HCEC 1CT (cell line): ENCODE results near the gene AUTS2.

Experiments used
- DNase-seq: peaks from one replicate; pipeline ENCODE4 v3.0.0-alpha.2; 2017

AUTS2 gene

DNA sequence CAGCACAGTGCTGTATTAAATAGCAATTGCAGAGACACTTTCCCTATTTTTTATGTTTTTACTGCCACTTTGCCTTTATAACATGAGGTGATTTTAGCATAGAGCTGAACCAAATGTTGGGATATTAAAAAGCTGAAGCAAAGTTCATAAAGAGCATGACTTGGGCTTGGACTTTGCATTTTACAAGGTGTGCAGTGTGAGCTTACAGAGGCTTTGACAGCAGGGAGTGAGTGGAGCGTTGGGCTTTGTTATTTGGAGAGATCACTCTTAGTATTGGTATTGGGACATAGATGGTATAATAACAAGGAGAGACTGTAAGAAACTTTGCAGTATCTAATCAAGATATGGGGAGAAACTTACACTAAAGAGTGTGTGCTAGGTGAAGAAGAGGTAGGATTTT, 449.1 kb downstream of the AUTS2 start:
- DNase-seq, result no peak

DNA sequence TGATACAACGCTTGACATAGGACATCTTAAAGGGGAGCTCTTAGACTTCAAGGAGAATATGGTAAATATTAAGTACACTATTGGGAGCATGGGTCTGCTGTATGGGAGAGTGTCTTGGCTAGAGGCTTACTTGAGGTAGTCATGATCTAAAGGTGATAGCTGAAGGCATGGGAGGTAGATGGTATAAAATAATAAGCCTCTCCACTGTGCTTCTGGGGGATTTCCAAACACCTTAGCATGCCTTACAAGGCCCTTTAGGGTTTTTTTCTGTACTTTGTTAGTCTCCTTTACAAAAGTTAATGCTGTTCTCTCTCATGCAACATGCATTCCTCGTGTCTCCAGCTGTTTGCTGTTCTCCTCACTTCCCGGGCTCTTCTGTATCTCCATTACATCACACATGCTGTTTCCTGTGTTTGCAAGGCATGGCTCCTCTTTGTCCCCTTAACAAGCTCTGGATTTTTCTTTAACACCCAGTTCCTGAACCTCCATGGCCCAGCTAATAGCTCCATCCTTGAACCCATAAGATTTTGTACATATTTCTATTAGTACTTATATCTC, 449.7 kb downstream of the AUTS2 start:
- no peak for DNase-seq

DNA sequence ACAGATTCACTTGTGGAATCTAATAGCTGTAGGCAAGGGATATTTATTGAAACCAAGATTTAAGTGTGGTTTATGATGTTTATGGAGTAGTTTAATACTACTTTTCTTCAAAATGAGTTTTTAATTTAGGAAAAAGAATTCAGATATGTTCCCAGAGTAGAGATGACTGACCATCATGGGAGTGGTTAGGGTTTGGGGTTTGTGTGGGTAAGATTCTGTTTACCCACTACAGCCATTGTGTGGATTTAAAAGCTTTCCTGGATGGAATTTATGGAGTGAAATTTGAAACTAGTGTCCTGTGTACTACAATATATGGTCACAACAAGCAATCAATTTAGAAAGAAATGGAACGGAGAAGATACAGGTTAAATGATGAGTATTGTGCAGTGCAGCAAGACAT, 453.5 kb downstream of the AUTS2 start:
- DNase-seq, result no peak

DNA sequence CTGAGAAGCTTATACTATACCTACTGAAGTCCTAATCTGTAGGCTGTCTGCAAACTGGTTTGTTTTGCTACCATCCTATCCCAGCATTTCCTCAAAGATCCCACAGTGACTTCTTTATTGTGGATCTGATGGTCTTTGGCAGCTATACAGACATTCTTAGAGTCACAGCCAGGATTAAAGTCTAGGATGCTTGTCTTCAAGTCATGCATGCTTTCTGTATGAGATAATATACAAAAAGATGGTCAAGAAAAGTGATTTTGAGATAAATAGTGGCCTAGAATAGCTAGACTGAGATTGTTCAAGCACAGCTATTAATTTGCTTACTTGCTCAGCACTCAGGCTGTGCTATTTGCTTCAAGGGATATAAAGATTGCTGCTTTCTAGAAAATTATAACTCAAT, 454.4 kb downstream of the AUTS2 start:
- no peak for DNase-seq

DNA sequence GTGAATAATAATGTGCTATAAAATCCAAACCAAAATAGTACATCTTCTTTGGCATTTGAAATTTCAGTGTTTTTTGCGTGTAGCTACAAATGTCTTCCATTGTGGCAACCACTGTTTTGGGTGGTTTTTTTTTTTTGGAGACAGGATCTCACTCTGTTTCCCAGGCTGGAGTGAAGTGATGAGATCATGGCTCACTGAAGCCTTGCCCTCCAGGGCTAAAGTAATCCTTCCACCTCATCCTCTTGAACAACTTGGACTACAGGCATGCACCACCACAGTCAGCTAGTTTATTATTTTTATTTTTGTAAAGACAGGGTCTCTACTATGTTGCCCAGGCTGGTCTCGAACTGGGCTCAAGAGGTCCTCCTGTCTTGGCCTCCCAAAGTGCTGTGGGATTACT, 455.1 kb downstream of the AUTS2 start:
- no peak for DNase-seq

DNA sequence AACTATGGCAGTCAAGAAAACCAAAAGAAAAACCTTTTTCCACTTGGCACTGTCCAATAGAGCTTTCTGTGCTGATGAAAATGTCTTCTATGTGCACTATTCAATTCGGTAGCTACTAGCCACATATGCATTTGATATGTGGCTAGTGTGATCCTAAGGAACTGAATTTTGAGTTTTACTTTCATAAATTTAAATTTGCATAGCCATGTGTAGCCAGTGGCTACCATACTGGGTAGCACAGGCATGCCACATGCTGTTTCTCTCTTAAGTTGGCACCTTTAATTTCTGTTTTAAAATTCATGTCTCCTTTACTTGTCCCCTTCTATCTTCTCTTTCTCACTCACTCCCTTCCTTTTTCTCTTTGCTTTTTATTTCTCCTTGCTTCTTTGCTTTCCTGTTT, 455.7 kb downstream of the AUTS2 start:
- no peak for DNase-seq

DNA sequence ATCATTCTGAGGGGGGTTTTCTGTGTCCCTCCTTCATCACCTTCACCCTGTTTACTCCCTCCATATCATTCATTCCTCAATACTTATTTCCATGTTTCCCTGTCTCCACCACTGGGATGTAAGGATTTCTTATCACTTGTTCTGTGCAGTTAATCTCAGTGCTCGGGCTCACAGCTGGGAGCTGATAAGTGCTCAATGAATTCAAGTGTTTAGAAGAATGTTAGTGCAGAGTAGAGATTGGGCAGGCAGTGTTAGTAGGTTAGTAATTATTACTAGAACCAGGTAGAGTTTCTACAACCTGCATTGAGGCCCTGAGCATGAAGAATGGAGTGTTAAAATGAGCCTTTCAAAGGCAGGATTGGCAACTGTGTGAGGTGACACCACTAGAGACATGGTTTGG, 458.1 kb downstream of the AUTS2 start:
- DNase-seq, result no peak

DNA sequence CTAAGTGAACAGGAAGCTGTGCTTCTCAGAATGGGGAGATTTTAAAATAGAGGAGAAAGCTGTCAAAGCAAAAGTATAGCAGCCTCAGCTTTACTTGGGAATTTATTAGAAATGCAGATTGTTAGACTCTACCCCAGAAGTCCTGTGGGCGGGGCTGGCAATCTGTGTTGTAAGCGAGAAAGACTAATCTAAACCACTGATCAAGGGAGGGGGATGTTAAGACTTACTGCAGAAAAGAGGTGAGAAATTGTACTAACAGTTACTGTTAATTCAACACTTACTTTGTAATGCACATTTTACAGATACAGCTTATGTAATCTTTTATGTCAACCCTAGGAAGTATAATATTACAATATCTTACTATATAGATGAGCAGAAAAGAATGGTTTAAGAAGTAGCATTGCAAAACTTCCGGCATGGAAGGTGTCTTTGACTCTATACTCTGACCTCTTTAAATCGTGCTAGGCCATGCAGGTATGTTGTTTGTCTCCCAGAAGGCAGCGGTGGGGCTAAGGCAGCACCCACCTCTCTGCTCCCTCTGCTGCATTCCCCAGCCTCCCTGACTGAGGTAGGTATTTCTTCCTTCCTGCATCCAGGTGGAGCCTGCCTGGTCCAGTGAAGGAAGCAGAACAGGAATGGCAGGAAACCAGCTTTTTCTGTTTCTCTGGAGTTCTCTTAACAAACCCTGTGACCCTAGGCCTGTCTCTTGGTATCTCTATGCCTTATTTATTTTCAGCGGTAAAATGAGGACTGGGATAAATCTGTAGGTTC, 462.2 kb downstream of the AUTS2 start:
- no peak for DNase-seq

DNA sequence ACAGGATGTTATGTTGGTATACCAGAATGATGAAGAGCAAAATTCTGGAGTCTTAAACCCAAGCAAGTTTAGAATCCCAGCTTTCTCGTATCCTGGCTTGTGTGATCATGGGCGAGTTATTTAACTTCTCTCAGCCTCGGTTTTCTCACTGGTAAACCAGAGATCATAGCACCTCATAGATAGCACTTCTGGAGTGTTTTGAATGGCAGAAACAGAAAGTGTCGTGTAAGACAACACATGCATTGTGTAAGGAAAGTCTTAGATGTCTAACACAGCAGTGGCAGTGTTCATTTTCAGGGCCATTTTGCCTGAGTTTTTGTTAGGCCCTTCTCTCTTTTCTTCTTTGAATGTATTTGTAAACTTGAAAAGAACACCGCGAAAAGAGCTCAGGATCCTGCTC, 465.1 kb downstream of the AUTS2 start:
- DNase-seq, result no peak

DNA sequence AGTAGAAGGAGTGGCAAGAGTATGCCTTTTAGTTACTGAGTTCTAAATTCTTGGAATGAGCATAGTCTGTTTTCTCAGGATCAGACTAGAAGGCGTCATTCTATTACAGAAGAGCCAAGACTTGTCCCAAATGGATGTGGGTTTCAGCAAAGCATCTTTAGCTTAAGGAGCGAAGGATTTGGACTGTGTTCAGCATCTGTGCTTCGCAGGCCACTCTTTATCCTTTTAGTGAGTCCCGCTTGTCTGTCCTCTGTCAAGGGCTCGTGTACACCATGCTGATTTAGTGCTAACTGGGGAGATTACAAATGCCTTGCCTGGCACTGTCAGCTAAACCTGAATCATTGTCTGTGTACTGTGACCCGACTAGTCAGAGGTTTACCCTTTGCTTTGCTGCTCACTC, 465.7 kb downstream of the AUTS2 start:
- no peak for DNase-seq

DNA sequence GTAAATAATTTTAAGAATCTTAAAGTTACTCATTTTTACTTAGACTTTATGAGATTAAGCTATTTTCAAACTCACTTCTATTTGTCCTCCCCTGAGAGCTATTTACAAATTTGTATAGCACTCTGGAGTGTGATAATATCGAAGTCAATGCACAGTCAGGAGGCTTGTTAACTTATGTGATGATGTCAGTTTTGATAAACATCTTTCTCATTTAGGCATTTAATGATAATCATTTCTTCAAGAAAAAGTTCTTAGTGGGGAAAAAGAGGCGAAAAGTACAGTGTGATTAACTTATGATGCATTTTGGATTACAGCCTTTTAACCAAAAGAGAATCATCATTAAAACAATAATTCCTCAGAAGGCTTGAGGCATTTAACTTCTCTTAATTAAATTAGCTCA, 468.6 kb downstream of the AUTS2 start:
- DNase-seq, result no peak

DNA sequence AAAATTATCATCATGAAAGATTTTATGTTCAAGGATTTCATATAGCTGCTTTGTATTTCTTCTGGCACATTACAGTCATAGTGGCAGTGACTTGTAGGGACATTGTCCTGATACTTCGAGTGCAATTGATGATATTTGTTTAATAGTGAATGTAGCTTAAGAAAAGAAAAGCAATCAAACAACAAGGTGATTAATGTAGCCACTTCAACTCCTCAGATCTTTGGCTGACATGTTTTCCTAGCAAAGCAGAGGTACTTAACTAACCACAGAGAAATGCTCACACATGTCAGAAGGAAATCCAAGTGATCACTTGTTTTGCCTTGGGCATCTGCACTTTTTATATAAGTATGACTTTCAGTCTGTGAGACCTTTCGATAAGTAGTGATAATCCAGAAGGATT, 470.3 kb downstream of the AUTS2 start:
- DNase-seq, result no peak

DNA sequence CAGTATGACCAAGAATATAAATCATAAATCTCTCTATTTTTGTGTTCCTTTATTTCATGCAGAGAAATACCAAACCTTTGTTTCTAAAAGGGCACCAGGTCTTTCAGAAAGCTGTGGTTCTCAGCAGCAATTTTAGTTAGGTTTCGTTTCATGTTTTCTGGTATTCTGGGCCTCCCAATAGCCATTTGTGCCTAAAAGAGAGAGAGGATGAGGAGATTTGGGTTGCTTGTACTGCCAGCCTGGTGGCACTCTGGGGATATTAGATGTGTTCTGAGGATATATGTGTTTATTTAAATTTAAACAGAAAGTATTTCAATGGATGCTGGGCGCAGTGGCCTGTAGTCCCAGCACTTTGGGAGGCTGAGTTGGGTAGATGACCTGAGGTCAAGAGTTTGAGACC, 471.7 kb downstream of the AUTS2 start:
- no peak for DNase-seq

DNA sequence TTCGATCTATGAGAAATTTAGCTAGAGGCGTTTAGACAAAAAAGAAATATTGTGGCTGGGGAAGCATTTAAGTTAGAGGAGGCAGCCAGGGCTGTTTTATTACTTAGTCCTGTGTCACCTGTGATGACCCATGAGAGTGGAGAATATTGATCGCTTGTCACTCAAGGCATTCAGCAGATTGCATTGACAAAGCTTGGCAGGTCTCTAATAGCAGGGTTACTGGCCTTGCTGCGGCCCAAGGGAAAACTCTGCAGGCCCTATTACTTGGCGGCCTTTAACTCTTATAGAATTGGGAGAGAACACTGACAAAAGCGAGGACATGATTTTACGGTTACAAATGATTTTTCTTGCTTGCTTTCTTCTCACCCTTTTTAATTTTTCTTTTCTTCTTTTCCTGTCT, 473.5 kb downstream of the AUTS2 start:
- DNase-seq, result no peak

DNA sequence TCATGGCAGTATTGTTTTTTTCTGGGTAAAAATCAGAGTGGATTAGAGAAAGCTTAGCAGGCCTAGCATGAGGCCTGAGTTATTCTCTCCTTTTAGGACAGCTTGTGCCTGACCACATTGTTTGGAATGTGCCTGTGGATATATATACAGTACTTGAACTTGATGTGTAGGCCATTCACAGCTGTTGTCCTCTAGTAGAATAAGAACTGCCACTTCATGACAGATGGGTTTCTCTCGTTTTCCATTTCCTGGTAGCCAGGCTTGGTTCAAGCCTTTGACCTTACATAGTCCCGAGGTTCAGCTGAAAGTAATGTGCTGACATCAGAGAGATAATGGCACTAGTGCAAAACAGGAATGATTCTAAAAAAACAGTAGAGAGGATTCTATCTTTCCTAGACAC, 473.9 kb downstream of the AUTS2 start:
- DNase-seq, result no peak

DNA sequence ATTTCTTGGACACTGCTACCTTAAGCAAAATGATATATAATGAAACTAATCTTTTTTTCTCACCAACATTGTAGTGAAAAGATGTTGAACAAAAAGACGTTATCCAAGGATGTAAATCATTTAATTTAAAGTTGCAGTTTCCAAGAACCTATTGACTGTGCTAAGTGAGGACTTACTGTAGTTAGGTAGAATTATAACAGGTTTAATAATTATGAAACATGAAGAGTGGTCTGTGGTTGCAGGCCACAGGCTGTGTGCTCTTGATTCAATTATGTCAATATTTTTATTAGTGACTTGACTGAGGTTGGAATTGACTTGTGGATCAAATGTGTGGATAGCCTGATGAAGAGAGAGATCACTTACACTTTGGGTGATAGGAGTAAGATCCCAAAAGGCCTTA, 478.1 kb downstream of the AUTS2 start:
- DNase-seq, result no peak

DNA sequence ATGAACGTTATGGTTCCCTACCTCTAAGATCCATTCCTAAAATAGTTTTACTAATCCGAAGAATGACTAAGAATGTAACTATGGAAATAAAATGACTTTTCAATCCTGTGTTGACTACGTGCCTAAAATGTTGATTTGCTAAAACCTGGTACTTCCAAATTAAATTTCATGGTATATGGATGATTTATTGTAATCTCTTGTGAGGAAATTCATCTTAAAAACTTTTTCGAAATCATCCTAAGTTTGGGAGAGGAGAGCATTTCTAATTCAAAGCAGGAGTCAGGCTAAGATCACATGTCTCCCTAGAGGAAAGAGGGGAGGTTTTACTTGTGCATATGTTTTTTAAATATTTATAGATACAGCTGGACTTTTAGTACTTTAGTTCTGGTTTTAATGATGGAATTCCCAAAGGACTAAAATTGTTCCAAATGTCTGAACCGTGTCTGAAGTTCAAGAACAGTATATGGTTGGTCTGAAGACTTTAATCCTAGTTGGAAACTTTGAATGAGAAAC, 483.9 kb downstream of the AUTS2 start:
- DNase-seq, result no peak

DNA sequence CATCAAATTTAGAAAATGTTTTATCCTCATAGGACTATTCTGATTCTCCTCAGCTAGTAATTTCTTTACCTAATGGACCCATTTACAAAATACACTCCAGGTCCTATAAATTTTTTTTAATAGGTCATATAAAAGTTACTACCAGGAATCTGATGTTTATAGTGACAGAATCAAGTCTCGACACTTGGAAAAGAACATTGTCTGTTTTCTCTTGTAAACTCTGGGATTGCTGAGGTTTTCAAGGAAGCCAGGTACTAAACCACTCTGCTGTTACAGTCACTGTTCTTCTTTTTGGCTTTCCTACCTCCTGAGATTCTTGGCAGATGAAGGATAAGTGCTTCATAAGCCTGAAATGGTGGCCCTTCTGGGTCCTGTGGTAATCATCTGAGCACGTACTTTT, 493.1 kb downstream of the AUTS2 start:
- DNase-seq, result no peak

DNA sequence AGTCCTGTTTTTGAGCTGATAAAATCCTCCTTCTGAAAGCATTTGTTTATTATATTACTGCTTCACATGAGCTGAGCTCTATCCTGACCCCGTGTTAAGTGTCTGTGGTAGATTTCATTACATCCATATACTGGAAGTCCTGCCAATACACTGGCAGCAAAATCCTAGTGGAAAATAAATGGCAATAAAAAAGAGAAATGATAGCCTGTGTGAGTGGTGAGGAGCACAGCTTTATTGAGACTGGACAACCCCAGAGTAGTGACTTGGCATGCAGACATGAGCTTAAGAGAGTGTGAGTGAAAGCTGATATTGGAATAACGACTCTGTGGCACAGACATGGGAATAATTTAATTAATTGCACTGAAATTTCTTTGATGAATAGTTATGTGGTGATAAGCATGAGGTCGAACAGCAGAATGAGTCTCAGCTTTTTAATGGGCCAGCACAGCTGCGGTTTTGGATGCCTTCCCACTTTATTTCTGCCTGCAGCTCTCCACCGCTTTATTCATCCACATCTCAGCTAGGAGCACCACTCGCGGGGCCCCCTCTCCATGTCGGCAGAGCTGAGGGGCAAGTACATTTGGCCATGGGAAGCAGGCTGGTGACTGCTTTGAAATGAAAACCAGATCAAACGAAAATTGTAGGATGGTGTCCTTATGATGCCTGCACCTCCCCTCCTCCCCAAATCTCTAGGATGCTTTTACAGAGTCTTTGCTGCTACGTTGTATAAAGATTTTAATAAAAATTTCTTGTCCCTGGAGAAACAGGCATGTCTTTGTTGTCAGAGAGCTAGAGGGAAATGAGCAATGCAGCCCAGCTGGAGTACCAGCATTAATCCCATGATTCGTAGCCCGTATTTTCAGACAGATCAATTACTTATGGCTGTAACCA, 494.3 kb downstream of the AUTS2 start:
- DNase-seq, result no peak

DNA sequence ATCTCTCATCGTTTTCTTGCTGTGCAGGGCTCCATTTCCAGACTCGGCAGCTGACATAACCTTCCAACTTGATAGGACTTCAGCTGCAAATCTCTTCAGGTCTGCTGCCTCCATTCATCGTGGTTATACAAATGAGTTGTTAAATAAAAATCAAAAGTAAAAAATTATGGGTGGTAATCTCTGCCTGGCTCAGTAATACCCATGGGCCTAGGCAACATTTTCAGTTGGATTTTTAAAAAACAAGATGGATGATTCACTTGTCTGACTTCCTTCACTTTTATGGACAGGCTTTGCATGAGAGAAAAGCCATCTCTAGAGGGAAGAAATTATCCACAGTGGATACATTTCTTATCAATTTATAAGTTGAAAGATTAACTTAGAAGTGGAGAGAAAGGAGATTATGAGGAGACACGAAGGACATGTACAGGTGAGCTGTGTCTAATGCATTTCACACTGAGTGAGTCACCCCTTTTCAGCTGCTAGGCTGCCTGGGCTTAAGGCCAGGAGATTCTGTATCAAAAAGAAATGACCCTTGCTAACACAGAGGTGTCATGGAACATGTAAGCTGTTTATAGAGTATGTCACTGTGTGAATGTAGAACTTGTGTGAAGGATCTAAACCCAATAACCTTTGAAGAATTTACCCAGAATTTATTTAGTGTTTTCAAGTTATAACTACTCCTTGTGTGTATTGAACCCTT, 495.1 kb downstream of the AUTS2 start:
- DNase-seq, result no peak

DNA sequence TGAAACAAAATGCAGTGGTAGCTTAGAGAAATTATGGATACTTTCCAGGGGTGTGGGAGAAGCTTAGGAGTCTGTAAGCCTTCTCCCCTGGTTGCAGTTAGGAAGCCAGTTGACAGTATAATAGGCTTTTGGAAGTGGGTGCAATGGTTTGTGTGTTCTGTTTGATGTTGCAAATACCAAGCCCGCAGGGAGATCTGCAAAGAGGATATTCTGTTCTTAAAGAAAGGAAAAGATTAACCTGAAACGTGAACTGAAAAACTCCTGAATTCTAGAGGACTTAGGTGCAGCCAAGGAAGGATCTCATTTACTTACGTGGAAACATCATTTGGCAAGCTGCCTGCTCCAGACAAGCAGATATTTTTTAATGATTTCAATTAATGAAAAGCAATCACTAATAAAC, 496.6 kb downstream of the AUTS2 start:
- no peak for DNase-seq

DNA sequence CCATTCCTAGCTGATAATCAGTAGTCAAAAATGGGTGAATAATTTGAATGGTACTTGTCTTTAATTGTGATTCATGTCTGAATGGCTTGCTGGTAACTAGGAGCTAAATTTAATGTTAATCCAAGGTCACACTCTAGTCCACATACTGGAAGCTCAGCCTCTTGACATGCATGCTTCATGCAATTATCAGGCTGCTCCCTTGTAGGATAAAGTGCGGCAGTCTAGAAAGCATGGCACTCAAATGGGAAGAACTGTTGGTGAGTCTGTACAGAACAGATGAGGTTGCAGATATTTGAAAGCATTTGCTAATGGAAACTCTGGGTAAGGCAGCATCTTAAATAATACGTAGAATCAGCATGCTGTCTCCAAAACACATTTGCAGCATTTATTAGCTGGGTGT, 499.4 kb downstream of the AUTS2 start:
- DNase-seq, result no peak

DNA sequence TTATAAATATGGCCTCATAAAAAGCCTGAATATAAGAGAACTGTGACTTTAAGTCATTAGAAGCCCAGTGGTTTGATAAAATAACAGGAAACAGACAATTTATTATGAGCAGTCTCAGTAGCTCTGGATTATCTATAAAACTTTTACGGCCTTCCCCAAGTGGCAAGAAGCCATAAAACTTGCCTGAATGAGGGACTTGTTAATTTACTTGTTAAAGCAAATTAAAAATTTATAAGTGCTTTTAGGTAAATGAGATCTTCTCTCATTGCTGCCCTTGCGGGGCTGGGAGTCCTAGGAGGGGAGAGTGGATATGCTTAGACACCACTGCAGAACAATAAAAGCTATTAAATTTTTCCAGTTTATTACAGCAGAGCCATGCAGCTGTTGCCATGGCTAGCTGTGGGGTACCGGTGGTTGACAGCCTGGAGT, 499.9 kb downstream of the AUTS2 start:
- DNase-seq, result no peak
